Glutamatergic neuron (in vitro differentiated cells): ENCODE results near the gene CDK14. TPM values are rescaled to one million over a fixed set of nuclear protein-coding genes. Genes with fewer than 3 reads are reported as not detected.

Source experiments
- DNase-seq: peaks from one replicate; pipeline ENCODE4 v3.0.0; 2022
- H3K27ac Mint-ChIP-seq: one replicate; pipeline ENCODE4 v1.8.0; 2020; ENCODE audit warnings: mild to moderate bottlenecking, mixed read lengths, inconsistent platforms; ENCODE audit not compliant: unreplicated experiment
- H3K27me3 Mint-ChIP-seq: one replicate; pipeline ENCODE4 v1.8.0; 2020; ENCODE audit warnings: mild to moderate bottlenecking, moderate library complexity, mixed read lengths, inconsistent platforms; ENCODE audit not compliant: unreplicated experiment
- H3K36me3 Mint-ChIP-seq: one replicate; pipeline ENCODE4 v1.8.0; 2020; ENCODE audit warnings: mild to moderate bottlenecking, mixed read lengths, inconsistent platforms; ENCODE audit not compliant: unreplicated experiment
- H3K4me1 Mint-ChIP-seq: one replicate; pipeline ENCODE4 v1.8.0; 2020; ENCODE audit warnings: mild to moderate bottlenecking, low read depth, mixed read lengths, inconsistent platforms; ENCODE audit not compliant: unreplicated experiment
- H3K4me3 Mint-ChIP-seq: one replicate; pipeline ENCODE4 v1.8.0; 2020; ENCODE audit warnings: mild to moderate bottlenecking, mixed read lengths, inconsistent platforms; ENCODE audit not compliant: unreplicated experiment
- H3K9me3 Mint-ChIP-seq: one replicate; pipeline ENCODE4 v1.8.0; 2020; ENCODE audit warnings: mild to moderate bottlenecking, moderate library complexity, mixed read lengths, inconsistent platforms; ENCODE audit not compliant: unreplicated experiment
- CTCF ChIP-seq: fragments of 200-600 bp; sonication (generic); IDR thresholded peaks from one replicate; pipeline ENCODE4 v1.5.0; 2021; ENCODE audit not compliant: partially characterized antibody, unreplicated experiment
- total RNA-seq: library from RNA; stranded (reverse); fragmentation: NEBNext Ultra II Directional; extraction: Animal tissue kit (Norgen Biotek cat#: 25700); gene quantifications from one replicate; pipeline ENCODE4 v1.2.1, GENCODE V29; 2021; ENCODE audit not compliant: unreplicated experiment

Gene CDK14
- total RNA-seq, 1 donor from 2014 or later: 96.5 TPM

GRCh38 chr7:90564455-90564854 is 31.7 kb upstream of the CDK14 start:
- H3K36me3 Mint-ChIP-seq: no peaks in the 10 kb centered on the region
- no peaks in the 10 kb centered on the region for H3K27me3 Mint-ChIP-seq
- no peak for DNase-seq
- no peak overlapping the region for H3K27ac Mint-ChIP-seq
- H3K4me3 Mint-ChIP-seq: no peak overlapping the region
- no peaks in the 10 kb centered on the region for H3K9me3 Mint-ChIP-seq
- no peaks in the 10 kb centered on the region for H3K4me1 Mint-ChIP-seq
- no peak for TF ChIP-seq CTCF

- H3K27ac Mint-ChIP-seq: no peak overlapping the region
- no peak for TF ChIP-seq CTCF
- H3K4me1 Mint-ChIP-seq: no peaks in the 10 kb centered on the region
Observed at GRCh38 chr7:90568213-90568612, 27.9 kb upstream of the CDK14 start.

GRCh38 chr7:90569368-90569767 is 26.8 kb upstream of the CDK14 start:
- Mint-ChIP-seq H3K27ac (no peak overlapping the region), H3K4me1 (no peaks in the 10 kb centered on the region), H3K9me3 (no peaks in the 10 kb centered on the region), H3K4me3 (no peak overlapping the region), H3K27me3 (no peaks in the 10 kb centered on the region), H3K36me3 (no peaks in the 10 kb centered on the region)
- TF ChIP-seq CTCF: no peak
- DNase-seq: no peak

More at GRCh38 chr7:90568213-90568612, 27.9 kb upstream of the CDK14 start:
- no peak for DNase-seq
- no peaks in the 10 kb centered on the region for H3K27me3 Mint-ChIP-seq
- no peak overlapping the region for H3K4me3 Mint-ChIP-seq
- no peaks in the 10 kb centered on the region for H3K9me3 Mint-ChIP-seq
- no peaks in the 10 kb centered on the region for H3K36me3 Mint-ChIP-seq

GRCh38 chr7:90570373-90570959 is 25.7 kb upstream of the CDK14 start:
- no peaks in the 10 kb centered on the region for H3K9me3 Mint-ChIP-seq
- H3K4me1 Mint-ChIP-seq: no peaks in the 10 kb centered on the region
- no peaks in the 10 kb centered on the region for H3K27me3 Mint-ChIP-seq
- H3K27ac Mint-ChIP-seq: no peak overlapping the region
- no peak for DNase-seq
- H3K4me3 Mint-ChIP-seq: no peak overlapping the region
- no peak for TF ChIP-seq CTCF
- H3K36me3 Mint-ChIP-seq: no peaks in the 10 kb centered on the region

- TF ChIP-seq CTCF: no peak
- H3K27me3 Mint-ChIP-seq: no peaks in the 10 kb centered on the region
- no peak overlapping the region for H3K27ac Mint-ChIP-seq
- H3K4me1 Mint-ChIP-seq: no peaks in the 10 kb centered on the region
- no peaks in the 10 kb centered on the region for H3K9me3 Mint-ChIP-seq
- DNase-seq: no peak
- H3K4me3 Mint-ChIP-seq: no peak overlapping the region
- H3K36me3 Mint-ChIP-seq: no peaks in the 10 kb centered on the region
Observed at GRCh38 chr7:90574146-90574819, 21.8 kb upstream of the CDK14 start.
